Thyroid gland (tissue), 4 donors: Measurements from ENCODE around the gene STPG1.

Source experiments
- CTCF ChIP-seq, 6 experiments: fragments of 200-600 bp in 3 of 6; fragments of 450-650 bp in 3 of 6; sonication (generic) in 3 of 6; IDR thresholded peaks; one replicate each; pipeline ENCODE4 v1.5.1; 2016 to 2019; ENCODE audit warnings: antibody characterized with exemption in 6 of 6, mild to moderate bottlenecking in 2 of 6, inconsistent platforms in 1 of 6, moderate library complexity in 1 of 6
- POLR2A ChIP-seq, 2 donors: fragments of 450-650 bp; IDR thresholded peaks; one replicate each; pipeline ENCODE4 v1.6.1; 2017; ENCODE audit warnings: antibody characterized with exemption in 2 of 2, mild to moderate bottlenecking in 2 of 2, moderate library complexity in 1 of 2

GRCh38 chr1:24344090-24344742 lies 69.4 kb downstream of the STPG1 start:
- TF ChIP-seq CTCF (IDR thresholded peaks at IDR 0.05) = no peak
- TF ChIP-seq POLR2A (IDR thresholded peaks at IDR 0.05) = no peak
